ENCODE results near the gene SOX8.
"Not testable (repeated sequence)": the region's sequence is repeated elsewhere in the genome, so short reads cannot be mapped to it uniquely, and the experiment has no call there.

SOX8 gene
- 8.0 to 10.7 reads per million in 2 experiments for total RNA-seq

DNA sequence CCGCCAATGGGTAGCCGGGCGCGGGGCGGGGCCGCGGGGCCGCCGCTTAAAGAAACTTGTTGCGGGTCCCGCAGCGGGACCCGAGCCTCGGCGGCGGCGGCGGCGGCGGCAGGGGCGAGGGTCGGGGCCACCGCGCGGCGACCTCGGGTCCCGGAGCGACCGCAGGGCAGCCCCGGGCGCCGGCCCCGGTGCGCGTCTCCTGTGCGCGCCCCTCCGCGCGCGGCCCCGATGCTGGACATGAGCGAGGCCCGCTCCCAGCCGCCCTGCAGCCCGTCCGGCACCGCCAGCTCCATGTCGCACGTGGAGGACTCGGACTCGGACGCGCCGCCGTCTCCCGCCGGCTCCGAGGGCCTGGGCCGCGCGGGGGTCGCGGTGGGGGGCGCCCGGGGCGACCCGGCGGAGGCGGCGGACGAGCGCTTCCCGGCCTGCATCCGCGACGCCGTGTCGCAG lies at the start of gene SOX8:
TSS of gene SOX8 (plus strand) at position 76 of the 450 bp plus-strand sequence. CDS start at position 229, 153 bp downstream.
- DNase-seq (ENCODE audit: low read depth): no peak

GRCh38 chr16:932831-933330 lies 48.7 kb upstream of the SOX8 start:
- DNase-seq (ENCODE audit: low read depth): no peak

DNA sequence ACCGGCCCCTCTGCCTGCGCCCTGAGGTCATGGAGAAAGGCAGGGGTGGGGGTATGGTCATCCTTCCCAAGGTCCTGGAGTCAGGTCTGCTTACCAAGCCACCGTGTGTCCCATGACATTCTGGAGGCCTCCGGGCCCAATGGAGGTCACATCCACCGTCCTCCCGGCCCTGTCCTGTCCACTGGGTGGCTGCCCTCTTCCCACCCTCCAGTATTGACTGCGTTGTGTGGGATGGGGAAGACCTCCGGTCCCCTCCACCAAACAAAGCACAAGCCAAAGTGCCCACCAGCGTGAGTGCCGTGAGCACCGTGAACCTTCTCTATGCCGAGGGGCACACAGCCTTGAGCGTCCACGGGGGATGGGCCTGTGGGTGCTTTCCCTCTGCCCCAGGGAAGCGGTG lies 48.0 kb upstream of the SOX8 start:
- DNase-seq (ENCODE audit: low read depth): no peak

- DNase-seq (ENCODE audit: low read depth): no peak
Observed at GRCh38 chr16:934178-934577, 47.4 kb upstream of the SOX8 start.

DNA sequence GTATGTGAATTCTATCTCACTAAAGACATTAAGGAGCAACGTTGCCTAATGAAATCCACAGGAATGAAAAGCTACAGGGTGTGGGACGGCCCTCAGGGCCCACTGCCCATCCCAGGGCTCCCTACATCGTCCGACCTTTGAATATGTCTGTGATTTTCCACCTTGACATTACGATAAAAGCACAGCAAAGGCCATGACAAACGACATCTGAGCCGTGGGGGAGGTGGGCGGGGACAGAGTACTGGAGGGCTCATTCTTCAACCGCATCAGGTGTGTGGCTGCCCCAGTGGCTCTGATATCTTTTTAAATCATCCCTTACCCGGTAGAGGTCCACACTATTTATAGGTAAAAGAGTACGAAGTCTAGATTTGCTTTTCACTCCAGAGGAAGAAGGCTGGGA lies 45.9 kb upstream of the SOX8 start:
- no peak for DNase-seq (ENCODE audit: low read depth)

GRCh38 chr16:937311-937710 lies 44.3 kb upstream of the SOX8 start:
- DNase-seq (ENCODE audit: low read depth): no peak

DNA sequence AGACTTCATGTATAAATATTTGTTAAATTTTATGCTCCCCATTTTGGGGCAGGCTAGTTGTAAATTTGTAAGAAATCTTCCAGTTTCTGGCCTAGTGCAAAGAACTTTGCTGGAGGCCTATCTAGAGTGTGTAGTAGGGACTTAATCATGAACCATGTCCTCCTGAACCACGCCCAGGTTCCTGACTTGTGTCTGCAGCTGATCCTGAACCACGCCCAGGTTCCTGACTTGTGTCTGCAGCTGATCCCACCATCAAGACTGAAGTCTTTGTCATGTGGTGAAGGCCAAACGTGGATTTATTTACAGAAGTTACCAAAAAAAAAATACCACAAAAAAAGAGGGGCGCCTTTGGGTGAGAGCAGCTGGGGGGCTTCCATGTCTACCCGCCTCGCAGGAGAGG lies 43.8 kb upstream of the SOX8 start:
- no peak for DNase-seq (ENCODE audit: low read depth)

DNA sequence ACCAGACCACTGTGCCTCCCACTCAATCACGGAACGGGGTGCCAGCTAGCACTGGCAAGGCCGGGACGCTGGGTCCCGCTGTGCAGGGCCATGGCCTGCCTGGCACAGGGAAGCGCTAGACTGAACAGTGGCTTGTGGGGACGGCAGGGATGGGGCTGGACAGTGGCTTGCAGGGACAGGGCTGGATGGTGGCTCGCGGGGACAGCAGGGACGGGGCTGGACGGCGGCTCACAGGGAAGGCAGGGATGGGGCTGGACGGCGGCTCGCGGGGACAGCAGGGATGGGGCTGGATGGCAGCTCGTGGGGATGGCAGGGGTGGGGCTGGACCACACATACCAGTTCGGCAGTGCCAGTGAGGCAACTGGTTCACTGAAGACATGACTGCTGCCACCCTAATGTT lies 43.4 kb upstream of the SOX8 start:
- DNase-seq (ENCODE audit: low read depth): no peak

DNA sequence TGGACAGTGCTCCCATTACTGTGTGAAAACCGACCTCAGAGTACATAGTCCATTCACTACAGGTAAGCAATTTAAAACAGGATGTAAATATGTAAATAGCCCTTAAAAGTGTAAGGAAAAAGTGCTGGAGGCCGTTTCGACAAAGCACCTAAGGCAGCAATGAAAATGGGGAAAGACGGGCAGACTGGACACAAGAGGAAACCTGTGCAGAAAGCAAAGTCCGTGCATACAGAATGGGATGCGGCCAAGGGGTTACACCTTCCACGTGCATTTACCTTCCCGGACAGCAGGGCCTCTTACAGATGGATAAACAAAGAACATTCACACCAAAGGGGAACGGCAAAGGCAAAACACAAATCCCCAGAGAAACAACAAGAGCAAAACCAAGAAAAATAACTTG lies 42.8 kb upstream of the SOX8 start:
- DNase-seq (ENCODE audit: low read depth): no peak

- no peak for DNase-seq (ENCODE audit: low read depth)
Observed at GRCh38 chr16:939311-939710, 42.3 kb upstream of the SOX8 start.

DNA sequence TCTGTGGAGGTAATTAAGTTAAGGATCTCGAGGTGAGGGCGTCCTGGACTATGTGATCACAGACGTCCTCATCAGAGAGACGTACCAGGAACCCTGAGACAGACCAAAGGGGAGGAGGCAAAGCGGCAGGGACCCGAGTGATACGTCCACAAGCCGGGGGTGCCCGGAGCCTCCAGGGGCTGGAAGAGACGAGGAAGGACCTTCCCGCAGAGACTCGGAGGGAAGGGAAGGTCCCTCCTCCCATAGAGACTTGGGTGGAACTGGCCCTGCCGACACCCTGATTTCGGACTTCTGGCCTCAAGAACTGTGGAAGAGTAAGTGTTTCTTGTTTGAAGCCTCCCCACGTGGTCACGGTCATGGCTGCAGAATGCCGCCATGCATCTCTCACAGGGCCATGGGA lies 41.6 kb upstream of the SOX8 start:
- DNase-seq (ENCODE audit: low read depth): no peak

DNA sequence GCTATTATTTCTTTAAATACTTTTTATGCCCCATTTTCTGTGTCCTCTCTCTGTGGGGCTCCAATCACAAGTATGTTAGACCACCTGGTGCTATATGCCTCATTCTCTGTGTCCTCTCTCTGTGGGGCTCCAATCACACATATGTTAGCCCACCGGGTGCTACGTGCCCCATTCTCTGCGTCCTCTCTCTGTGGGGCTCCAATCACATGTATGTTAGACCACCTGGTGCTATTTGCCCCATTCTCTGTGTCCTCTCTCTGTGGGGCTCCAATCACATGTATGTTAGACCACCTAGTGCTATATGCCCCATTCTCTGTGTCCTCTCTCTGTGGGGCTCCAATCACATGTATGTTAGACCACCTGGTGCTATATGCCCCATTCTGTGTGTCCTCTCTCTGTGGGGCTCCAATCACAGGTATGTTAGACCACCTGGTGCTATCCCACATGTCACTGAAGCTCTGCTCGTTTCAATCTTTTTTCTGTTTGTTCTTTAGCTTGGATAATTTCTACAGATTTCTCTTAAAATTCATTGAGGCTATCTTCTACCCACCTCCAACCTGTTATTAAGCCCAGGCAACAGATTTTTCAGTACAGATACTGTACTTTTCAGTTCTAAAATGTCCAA lies 39.0 kb upstream of the SOX8 start:
- DNase-seq (ENCODE audit: low read depth): no peak

GRCh38 chr16:943971-944370 lies 37.6 kb upstream of the SOX8 start:
- no peak for DNase-seq (ENCODE audit: low read depth)

DNA sequence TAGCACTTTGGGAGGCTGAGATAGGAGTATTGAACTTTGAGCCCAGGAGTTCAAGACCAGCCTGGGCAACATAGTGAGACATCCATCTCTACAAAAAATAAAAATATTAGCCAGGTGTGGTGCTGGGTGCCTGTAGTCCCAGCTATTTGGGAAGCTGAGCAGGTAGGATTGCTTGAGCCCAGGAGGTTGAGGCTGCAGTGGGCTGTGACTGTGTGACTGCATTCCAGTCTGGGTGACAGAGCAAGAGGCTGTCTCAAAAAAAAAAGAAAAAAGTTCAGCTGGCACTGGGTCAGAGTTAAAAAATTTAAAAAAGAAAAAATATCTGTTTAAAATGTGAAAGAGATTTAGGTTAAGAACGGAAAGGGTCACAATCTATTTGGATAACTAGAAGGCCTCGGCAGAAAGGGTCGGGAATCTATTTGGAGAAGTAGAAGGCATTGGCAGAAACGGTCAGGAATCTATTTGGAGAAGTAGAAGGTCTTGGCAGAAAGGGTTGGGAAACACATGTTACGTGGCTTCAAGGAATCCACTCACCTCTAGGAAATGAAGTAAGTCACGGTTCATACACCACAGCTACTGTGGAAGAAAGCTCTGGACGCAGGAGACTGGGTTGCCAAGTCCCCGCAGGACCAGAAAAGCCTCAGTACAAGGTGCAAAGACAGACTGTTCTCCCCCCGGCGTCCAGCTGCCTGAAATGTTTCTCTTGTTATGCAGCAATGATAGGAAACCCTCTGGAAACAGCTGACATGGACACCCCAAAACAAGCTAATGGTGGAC lies 36.1 kb upstream of the SOX8 start:
- DNase-seq (ENCODE audit: low read depth): no peak

DNA sequence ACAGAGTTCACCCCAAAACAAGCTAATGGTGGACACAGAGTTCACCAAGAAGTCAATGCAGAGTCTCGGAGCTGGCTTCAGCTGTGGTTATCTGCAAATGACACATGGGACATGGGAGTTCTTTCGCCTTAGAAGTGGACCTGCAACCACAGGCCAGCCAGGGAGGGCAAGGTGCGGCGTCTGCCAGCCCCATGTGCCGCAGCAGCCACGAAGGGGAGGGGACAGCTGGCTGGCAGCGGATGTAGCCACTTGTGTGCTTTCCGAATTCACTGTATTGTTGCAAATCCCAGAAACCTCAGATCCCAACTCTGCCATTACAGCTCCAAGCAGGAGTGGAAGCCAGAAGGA lies 35.5 kb upstream of the SOX8 start:
- no peak for DNase-seq (ENCODE audit: low read depth)

GRCh38 chr16:947255-947921 lies 34.2 kb upstream of the SOX8 start:
- no peak for DNase-seq (ENCODE audit: low read depth)

DNA sequence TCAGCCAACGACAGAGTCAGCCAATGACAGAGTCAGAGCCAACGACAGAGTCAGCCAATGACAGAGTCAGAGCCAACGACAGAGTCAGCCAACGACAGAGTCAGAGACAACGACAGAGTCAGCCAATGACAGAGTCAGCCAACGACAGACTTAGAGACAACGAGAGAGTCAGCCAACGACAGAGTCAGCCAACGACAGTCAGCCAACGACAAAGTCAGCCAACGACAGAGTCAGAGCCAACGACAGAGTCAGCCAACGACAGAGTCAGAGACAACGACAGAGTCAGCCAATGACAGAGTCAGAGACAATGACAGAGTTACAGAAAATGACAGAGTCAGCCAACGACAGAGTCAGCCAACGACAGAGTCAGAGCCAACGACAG lies 33.7 kb upstream of the SOX8 start:
- not testable (repeated sequence) for DNase-seq (ENCODE audit: low read depth)

- not testable (repeated sequence) for DNase-seq (ENCODE audit: low read depth)
Observed at GRCh38 chr16:948767-949166, 32.8 kb upstream of the SOX8 start.

- DNase-seq (ENCODE audit: low read depth): not testable (repeated sequence)
Observed at GRCh38 chr16:950733-951573, 30.6 kb upstream of the SOX8 start.

GRCh38 chr16:951660-952301 lies 29.8 kb upstream of the SOX8 start:
- DNase-seq (ENCODE audit: low read depth): no peak

- DNase-seq (ENCODE audit: low read depth): no peak
Observed at GRCh38 chr16:952321-952720, 29.2 kb upstream of the SOX8 start.

DNA sequence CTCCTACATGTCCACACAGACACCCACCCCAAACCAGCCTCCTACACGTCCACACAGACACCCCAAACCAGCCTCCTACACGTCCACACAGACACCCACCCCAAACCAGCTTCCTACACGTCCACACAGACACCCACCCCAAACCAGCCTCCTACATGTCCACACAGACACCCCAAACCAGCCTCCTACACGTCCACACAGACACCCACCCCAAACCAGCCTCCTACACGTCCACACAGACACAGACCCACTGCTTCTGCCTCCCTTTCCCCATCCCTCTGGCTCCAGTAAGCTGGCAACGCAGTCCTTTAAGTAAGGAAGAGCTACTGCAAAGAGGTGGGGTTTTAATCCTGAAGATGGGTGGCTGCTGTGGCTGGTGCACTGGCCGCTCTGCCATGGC lies 27.8 kb upstream of the SOX8 start:
- DNase-seq (ENCODE audit: low read depth): not testable (repeated sequence)

Data from T follicular helper cell (primary cell).